IPS DF 6.9 (cell line): ENCODE data around the gene FAM98B.

Experiments used
- DNase-seq: peaks from one replicate; pipeline ENCODE4 v3.0.0-alpha.2; 2013; ENCODE audit warnings: low read depth, low spot score
- H3K27ac ChIP-seq: one replicate; pipeline ENCODE4 v1.5.1; 2013; ENCODE audit warnings: low read length, control low read depth
- H3K27me3 ChIP-seq: 2 replicates; pipeline ENCODE4 v1.6.1; 2013; ENCODE audit warnings: mild to moderate bottlenecking, low read length; ENCODE audit not compliant: control insufficient read depth, insufficient read depth
- H3K36me3 ChIP-seq: 2 replicates; pipeline ENCODE4 v1.6.1; 2013; ENCODE audit warnings: low read length; ENCODE audit not compliant: control insufficient read depth, insufficient read depth
- H3K4me1 ChIP-seq: 2 replicates; pipeline ENCODE4 v1.6.1; 2013; ENCODE audit warnings: low read length; ENCODE audit not compliant: control insufficient read depth, insufficient read depth
- H3K4me3 ChIP-seq: 2 replicates; pipeline ENCODE4 v1.5.1; 2013; ENCODE audit warnings: mild to moderate bottlenecking, low read length
- H3K9me3 ChIP-seq: 2 replicates; pipeline ENCODE4 v1.6.1; 2013; ENCODE audit warnings: low read length, inconsistent platforms; ENCODE audit not compliant: control insufficient read depth, insufficient read depth
- WGBS: extraction: QIAGEN DNeasy Blood & Tissue Kit; methylation state at CpG from one replicate; pipeline ENCODE4 v1.1.7; 2013; ENCODE audit warnings: mixed read lengths, missing lambda C conversion rate; ENCODE audit not compliant: insufficient read length, insufficient coverage; 5-methylcytosine and 5-hydroxymethylcytosine counted together

FAM98B gene

DNA sequence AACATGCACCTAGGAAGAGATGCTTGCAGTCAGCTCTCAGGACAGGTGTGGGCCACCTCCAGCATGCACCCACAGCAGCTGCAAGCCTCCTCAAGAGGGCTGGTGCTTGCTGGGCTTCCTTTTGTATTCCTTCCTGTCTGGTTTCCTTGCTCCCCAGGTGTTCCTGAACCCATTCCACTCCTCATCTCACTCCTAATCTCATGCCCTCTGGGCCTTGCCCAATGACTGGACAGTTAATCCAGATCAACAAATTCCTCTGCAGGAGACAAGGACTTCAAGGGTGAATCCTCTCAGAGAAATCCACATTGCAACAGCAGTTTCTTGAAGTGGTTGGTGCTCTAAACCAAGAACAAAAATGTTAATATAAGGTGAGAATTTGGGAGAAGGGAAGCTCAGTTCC is 80.0 kb downstream of the FAM98B start:
- no peak for DNase-seq
- H3K27me3 ChIP-seq = no peaks in the 10 kb centered on the region
- no peaks in the 10 kb centered on the region for H3K4me1 ChIP-seq
- H3K36me3 ChIP-seq = no peaks in the 10 kb centered on the region
- H3K4me3 ChIP-seq = no peak overlapping the region
- H3K27ac ChIP-seq = no peak overlapping the region
- no peaks in the 10 kb centered on the region for H3K9me3 ChIP-seq

- Histone ChIP-seq H3K4me3 (no peak overlapping the region), H3K36me3 (no peaks in the 10 kb centered on the region), H3K27ac (no peak overlapping the region), H3K9me3 (no peaks in the 10 kb centered on the region), H3K4me1 (no peaks in the 10 kb centered on the region), H3K27me3 (no peaks in the 10 kb centered on the region)
- no CpG with 5 or more reads among the region's 3 CpGs for WGBS
- no peak for DNase-seq
Measured at GRCh38 chr15:38534691-38535090, 80.8 kb downstream of the FAM98B start.

GRCh38 chr15:38535491-38536200 is 81.7 kb downstream of the FAM98B start:
- H3K9me3 ChIP-seq = no peaks in the 10 kb centered on the region
- H3K27ac ChIP-seq = no peak overlapping the region
- no peaks in the 10 kb centered on the region for H3K27me3 ChIP-seq
- no peak overlapping the region for H3K4me3 ChIP-seq
- no CpG with 5 or more reads among the region's 8 CpGs for WGBS
- no peaks in the 10 kb centered on the region for H3K36me3 ChIP-seq
- no peaks in the 10 kb centered on the region for H3K4me1 ChIP-seq
- DNase-seq = no peak

- Histone ChIP-seq H3K4me1 (no peaks in the 10 kb centered on the region), H3K36me3 (no peaks in the 10 kb centered on the region), H3K27ac (no peak overlapping the region), H3K9me3 (no peaks in the 10 kb centered on the region), H3K27me3 (no peaks in the 10 kb centered on the region), H3K4me3 (no peak overlapping the region)
- no CpG with 5 or more reads among the region's 3 CpGs for WGBS
- no peak for DNase-seq
Measured at GRCh38 chr15:38536201-38536676, 82.3 kb downstream of the FAM98B start.
